Measurements from ENCODE around the gene MAFF.

MAFF gene

GRCh38 chr22:38255697-38256096 lies 53.9 kb downstream of the MAFF start:
- no peak for TF ChIP-seq JUND (IDR thresholded peaks at IDR 0.05; ENCODE audit: low read depth)
- no peak for DNase-seq (ENCODE audit: low read depth in 1 of 2, low spot score in 1 of 2)
- in situ Hi-C loops (cut with HindIII; ENCODE audit: low pct_unique_long_range_greater_than_20kb, low sequenced_read_pairs), result no loop called here

GRCh38 chr22:38257181-38257580 lies 55.4 kb downstream of the MAFF start:
- no peak for TF ChIP-seq JUND (IDR thresholded peaks at IDR 0.05; ENCODE audit: low read depth)
- in situ Hi-C loops (cut with HindIII; ENCODE audit: low pct_unique_long_range_greater_than_20kb, low sequenced_read_pairs), result no loop called here
- no peak for DNase-seq (ENCODE audit: low read depth in 1 of 2, low spot score in 1 of 2)

GRCh38 chr22:38257650-38258250 lies 56.0 kb downstream of the MAFF start:
- DNase-seq (ENCODE audit: low read depth in 1 of 2, low spot score in 1 of 2), result peak in 1 of 2 experiments; percentile 27
- in situ Hi-C loops (cut with HindIII; ENCODE audit: low pct_unique_long_range_greater_than_20kb, low sequenced_read_pairs), result no loop called here
- no peak for TF ChIP-seq JUND (IDR thresholded peaks at IDR 0.05; ENCODE audit: low read depth)

GRCh38 chr22:38258895-38259294 lies 57.1 kb downstream of the MAFF start:
- no peak for DNase-seq (ENCODE audit: low read depth in 1 of 2, low spot score in 1 of 2)
- in situ Hi-C loops (cut with HindIII; ENCODE audit: low pct_unique_long_range_greater_than_20kb, low sequenced_read_pairs), result no loop called here
- no peak for TF ChIP-seq JUND (IDR thresholded peaks at IDR 0.05; ENCODE audit: low read depth)

- TF ChIP-seq JUND (IDR thresholded peaks at IDR 0.05; ENCODE audit: low read depth), result no peak
- in situ Hi-C loops (cut with HindIII; ENCODE audit: low pct_unique_long_range_greater_than_20kb, low sequenced_read_pairs), result no loop called here
- no peak for DNase-seq (ENCODE audit: low read depth in 1 of 2, low spot score in 1 of 2)
Observed at GRCh38 chr22:38259370-38259769, 57.6 kb downstream of the MAFF start.

GRCh38 chr22:38260761-38261681 lies 59.2 kb downstream of the MAFF start:
- in situ Hi-C loops (cut with HindIII; ENCODE audit: low pct_unique_long_range_greater_than_20kb, low sequenced_read_pairs), result no loop called here
- DNase-seq (ENCODE audit: low read depth in 1 of 2, low spot score in 1 of 2), result no peak
- no peak for TF ChIP-seq JUND (IDR thresholded peaks at IDR 0.05; ENCODE audit: low read depth)

GRCh38 chr22:38262051-38262795 lies 60.4 kb downstream of the MAFF start:
- in situ Hi-C loops (cut with HindIII; ENCODE audit: low pct_unique_long_range_greater_than_20kb, low sequenced_read_pairs), result no loop called here
- no peak for TF ChIP-seq JUND (IDR thresholded peaks at IDR 0.05; ENCODE audit: low read depth)
- DNase-seq (ENCODE audit: low read depth in 1 of 2, low spot score in 1 of 2), result peak in 1 of 2 experiments; percentile 54

- in situ Hi-C loops (cut with HindIII; ENCODE audit: low pct_unique_long_range_greater_than_20kb, low sequenced_read_pairs), result no loop called here
- no peak for DNase-seq (ENCODE audit: low read depth in 1 of 2, low spot score in 1 of 2)
Observed at GRCh38 chr22:38264322-38264843, 62.6 kb downstream of the MAFF start.

More at GRCh38 chr22:38264322-38264843, 62.6 kb downstream of the MAFF start:
- no peak for TF ChIP-seq JUND (IDR thresholded peaks at IDR 0.05; ENCODE audit: low read depth)

Data from T47D (cell line).